GM18909 (cell line): ENCODE results near the gene FAM72B.
"Not testable (repeated sequence)": the region's sequence is repeated elsewhere in the genome, so short reads cannot be mapped to it uniquely, and the experiment has no call there.

Source experiments
- ATAC-seq: cut with Tn5 transposase; IDR thresholded peaks from one replicate; pipeline ENCODE4 v1.9.1; 2021; ENCODE audit warnings: mild to moderate bottlenecking; ENCODE audit not compliant: unreplicated experiment, poor library complexity

FAM72B gene

DNA sequence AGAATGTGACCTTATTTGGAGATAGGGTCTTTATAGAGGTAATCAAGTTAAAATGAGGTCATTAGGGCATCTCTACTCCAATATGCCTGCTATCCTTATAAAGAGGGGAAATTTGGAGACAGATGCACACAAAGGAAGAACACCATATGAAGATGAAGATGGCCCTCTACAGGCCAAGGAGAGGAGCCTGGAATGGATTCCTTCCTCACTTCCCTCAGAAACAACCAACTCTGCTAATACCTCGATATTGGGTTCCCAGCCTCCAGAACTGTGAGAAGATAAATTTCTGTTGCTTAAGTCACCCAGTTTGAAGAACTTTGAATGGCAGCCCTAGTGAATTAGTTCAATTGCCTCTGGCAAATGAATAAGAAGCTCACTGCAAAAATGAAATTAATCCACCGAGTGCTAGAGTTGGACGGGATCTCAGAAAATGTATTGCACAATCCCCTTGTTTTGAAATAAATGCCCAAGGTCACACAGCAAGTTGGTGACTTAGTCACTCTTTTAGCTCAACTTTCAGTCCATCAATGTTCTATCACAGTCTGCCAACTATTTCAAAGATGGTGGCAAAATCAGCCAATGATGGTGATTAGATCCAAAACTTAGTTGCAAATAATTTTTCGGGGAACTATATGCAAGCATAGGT, 27.1 kb downstream of the FAM72B start:
- ATAC-seq, result not testable (repeated sequence)

GRCh38 chr1:121155671-121156358, 28.3 kb downstream of the FAM72B start:
- ATAC-seq, result not testable (repeated sequence)

DNA sequence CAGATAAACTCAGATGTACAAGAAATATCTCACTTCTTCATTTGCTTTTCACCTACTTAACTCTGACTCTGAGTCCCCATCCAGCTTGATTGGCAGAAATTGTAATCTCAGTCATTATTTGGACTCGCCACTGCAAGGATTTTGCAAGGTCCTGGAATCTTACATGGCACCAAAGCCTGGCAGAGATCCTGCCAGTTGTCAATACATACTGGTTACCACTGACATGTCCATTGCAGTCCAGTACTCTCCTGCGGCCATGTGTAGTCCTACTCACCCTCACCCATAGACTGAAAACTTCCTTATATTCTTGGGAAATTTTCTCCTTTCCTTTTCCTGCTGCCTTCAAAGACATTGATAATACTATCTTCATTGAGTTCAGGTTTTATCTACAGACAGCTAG, 29.3 kb downstream of the FAM72B start:
- not testable (repeated sequence) for ATAC-seq

- not testable (repeated sequence) for ATAC-seq
These were observed 31.4 kb downstream of the FAM72B start for GRCh38 chr1:121152788-121153187.

- ATAC-seq, result not testable (repeated sequence)
These were observed 32.8 kb downstream of the FAM72B start for GRCh38 chr1:121151294-121151693.

DNA sequence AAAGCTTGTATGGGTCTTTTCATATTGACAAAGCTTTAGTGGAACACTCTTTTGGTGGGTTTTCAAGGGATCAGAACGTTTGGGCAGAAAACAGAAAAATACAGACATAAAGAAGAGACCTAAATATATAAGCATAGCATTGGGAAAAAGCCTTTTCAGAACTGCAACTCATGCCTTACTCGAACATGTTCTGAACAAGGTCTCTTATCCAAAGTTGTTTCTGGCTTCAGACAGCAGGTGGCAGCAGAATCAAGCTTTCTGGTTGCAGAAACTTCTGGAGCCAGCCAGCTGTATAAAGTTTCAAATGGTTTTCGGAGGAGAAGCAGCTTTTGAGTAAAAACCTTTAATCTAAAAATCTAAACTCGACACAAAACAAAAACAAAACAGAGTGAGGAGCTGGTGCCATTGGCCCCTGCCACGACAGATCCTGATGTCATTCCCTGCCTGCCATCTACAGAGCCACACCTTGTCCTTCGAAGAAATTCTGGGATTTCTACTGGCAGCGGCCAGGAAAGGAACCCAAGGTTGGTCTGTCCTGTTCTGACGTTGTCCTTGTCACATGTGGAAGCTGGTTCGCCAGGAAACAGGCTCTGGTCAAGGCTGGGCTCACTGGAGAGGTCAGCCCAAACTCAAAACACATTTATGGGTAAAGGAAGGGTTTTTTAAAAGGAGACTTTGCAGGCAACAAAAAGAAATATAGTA, 35.5 kb downstream of the FAM72B start:
- not testable (repeated sequence) for ATAC-seq

DNA sequence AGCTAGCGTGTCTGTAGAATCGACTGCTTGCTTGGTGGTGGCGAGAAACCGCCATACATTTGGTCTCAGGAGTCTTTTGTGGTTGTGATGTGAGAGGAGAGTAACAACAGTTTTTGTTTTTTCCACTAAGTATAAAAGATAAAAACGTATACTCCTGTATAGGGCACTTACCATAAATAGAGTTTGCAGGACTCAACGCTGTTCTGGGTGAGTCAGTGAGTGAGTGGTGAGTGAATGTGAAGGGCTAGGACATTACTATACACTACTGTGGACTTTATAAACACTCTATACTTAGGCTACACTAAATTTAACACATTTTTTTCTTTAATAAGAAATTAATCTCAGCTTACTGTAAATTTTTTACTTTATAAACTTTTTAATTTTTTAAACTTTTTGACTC, 43.7 kb downstream of the FAM72B start:
- ATAC-seq, result not testable (repeated sequence)

DNA sequence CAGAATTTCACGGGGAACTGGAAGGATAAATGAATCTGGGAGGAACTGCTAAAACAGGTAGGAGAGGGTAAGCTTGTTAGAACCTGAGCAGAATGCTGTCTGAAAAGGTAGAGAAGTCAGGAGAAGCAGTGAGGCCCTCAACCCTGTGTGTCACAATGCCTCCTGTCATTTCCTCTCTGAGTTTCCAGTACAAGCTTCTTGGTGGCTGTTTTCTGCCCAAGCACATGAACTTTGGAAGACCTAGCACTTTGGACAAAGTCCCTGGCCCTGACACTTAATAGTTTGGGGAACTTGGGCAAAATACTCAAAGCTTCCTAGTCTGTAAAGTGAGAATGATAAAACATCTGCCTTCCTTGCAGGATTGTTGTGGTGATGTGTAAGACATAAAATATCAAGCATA, 52.6 kb downstream of the FAM72B start:
- not testable (repeated sequence) for ATAC-seq

DNA sequence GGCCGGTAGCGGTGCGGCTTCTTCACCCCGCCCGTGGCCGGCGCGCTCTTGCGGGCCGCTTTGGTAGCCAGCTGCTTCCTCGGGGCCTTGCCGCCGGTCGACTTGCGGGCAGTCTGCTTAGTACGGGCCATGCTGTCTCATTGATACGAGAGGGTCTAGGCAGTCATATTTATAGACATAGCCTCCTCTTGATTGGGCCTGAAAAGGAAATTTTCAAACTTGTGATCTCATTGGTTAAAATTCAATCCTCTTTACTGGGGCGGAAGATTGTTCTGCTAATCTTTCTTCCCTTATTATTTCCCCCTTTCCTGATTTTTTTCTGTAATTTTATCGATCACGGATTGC, 65.7 kb downstream of the FAM72B start:
- not testable (repeated sequence) for ATAC-seq
